ENCODE measurements around the gene PCNX4. TPM values are rescaled to one million over a fixed set of nuclear protein-coding genes. Genes with fewer than 3 reads are reported as not detected.

The PCNX4 gene
- total RNA-seq, 1 donor from 2014 or later: 39.8 TPM

DNA sequence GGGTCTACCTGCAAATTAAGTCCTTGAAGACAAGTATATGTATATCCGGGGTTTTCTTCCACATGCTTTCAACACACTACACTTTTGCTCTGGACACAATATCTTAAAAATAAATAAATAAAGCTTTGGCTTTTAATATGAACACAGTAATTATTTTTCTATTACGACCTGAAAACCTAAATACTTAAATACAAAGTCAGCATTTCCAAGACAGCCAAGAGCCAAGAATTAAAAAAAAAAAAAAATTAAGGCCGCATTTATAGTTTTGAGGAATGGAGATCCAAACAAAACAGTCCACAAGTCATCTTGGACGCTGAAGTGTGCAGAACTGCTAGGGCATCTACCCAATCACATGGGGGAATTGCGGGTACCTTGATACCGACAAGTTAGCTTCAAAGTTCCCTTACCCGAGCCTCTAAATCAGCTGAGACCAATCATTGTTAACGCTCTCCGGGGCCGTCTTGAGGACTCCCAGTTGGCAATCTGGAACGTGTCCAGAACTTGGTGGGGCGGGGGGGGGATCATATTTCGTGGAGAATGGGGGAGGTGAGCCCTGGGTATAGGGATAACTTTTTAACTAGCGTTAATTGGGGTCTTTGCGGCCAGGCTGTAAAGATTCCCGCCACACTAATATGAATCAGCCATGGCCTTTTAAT, 731 bp upstream of the PCNX4 start:
- FAIRE-seq (no peak), DNase-seq (ENCODE audit: low read depth) (peak; percentile 51)
- Histone ChIP-seq H3K27me3 (ENCODE audit: control insufficient read depth, insufficient read depth, low read length) (no peaks in the 10 kb centered on the region), H3K4me3 (ENCODE audit: low read depth, low read length) (peak overlapping the region; percentile 66), H3K36me3 (ENCODE audit: control insufficient read depth, insufficient read depth, low read length) (no peaks in the 10 kb centered on the region)
- TF ChIP-seq, protein P1, sequence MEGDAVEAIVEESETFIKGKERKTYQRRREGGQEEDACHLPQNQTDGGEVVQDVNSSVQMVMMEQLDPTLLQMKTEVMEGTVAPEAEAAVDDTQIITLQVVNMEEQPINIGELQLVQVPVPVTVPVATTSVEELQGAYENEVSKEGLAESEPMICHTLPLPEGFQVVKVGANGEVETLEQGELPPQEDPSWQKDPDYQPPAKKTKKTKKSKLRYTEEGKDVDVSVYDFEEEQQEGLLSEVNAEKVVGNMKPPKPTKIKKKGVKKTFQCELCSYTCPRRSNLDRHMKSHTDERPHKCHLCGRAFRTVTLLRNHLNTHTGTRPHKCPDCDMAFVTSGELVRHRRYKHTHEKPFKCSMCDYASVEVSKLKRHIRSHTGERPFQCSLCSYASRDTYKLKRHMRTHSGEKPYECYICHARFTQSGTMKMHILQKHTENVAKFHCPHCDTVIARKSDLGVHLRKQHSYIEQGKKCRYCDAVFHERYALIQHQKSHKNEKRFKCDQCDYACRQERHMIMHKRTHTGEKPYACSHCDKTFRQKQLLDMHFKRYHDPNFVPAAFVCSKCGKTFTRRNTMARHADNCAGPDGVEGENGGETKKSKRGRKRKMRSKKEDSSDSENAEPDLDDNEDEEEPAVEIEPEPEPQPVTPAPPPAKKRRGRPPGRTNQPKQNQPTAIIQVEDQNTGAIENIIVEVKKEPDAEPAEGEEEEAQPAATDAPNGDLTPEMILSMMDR (IDR thresholded peaks at IDR 0.05; ENCODE audit: insufficient read depth, low read length, severe bottlenecking): no peak

DNA sequence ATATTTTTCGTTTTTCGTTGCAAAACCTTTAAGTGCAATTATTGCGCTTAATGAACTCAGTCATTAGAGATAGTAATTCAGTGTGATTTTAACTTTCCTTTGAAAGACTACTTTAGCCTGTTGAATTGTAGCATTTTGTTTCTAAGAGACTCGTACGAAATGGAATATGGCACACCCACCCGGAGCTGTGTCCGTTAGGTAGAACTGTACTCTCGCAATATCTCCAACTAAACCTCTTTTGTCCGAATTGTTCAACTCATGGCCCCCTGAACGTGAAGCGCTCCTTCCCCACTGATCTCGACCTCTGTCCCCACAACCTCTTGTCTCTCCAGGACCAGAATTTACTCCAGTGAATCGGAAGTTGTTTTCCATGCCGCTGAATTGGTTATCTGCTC, 800 bp downstream of the PCNX4 start:
- FAIRE-seq: no peak
- TF ChIP-seq, protein P1 (IDR thresholded peaks at IDR 0.05; ENCODE audit: insufficient read depth, low read length, severe bottlenecking): no peak
- Histone ChIP-seq H3K4me3 (ENCODE audit: low read depth, low read length) (peak overlapping the region; percentile 66), H3K27me3 (ENCODE audit: control insufficient read depth, insufficient read depth, low read length) (no peaks in the 10 kb centered on the region), H3K36me3 (ENCODE audit: control insufficient read depth, insufficient read depth, low read length) (no peaks in the 10 kb centered on the region)
- peak; percentile 24 for DNase-seq (ENCODE audit: low read depth)

DNA sequence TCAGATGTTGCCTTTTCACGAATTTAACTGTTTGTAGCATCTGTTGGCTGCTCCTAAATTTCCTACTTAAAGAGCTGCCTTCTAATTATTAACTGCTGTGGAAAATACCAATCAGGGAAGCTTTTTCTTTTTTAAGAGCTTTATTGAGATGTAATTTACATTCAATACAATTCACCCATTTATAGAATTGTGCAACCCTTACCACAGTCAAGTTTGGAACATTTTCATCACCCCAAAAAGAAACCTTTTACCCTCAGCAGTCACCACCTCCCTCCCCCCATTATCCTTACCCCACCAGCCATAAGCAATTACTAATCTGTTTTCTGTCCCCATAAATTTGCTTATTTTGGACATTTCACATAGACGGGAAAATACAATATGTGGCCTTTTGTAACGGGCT, 1.4 kb downstream of the PCNX4 start:
- DNase-seq (ENCODE audit: low read depth) (no peak), FAIRE-seq (no peak)
- TF ChIP-seq, protein P1 (IDR thresholded peaks at IDR 0.05; ENCODE audit: insufficient read depth, low read length, severe bottlenecking): no peak
- H3K4me3 ChIP-seq (ENCODE audit: low read depth, low read length): peak overlapping the region; percentile 66
- no peaks in the 10 kb centered on the region for H3K36me3 ChIP-seq (ENCODE audit: control insufficient read depth, insufficient read depth, low read length)
- H3K27me3 ChIP-seq (ENCODE audit: control insufficient read depth, insufficient read depth, low read length): no peaks in the 10 kb centered on the region

DNA sequence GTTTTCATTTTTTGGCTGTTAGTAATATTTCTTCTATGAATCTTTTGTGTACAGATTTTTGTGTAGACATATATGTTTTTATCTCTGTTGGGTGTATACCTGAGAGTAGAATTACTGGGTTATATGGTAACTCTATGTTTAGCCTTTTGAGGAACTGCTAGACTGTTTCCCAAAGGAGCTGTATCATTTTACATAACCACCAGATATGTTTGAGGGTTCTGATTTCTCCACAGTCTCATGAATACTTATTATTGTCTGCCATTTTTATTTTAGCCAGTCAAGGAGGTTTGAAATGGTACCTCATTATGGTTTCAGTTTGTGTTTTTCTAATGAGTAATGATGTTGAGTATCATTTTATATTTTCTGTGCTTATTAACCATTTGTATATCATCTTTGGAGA, 1.9 kb downstream of the PCNX4 start:
- DNase-seq (ENCODE audit: low read depth) (peak; percentile 5), FAIRE-seq (no peak)
- no peaks in the 10 kb centered on the region for H3K27me3 ChIP-seq (ENCODE audit: control insufficient read depth, insufficient read depth, low read length)
- TF ChIP-seq, protein P1 (IDR thresholded peaks at IDR 0.05; ENCODE audit: insufficient read depth, low read length, severe bottlenecking): no peak
- H3K36me3 ChIP-seq (ENCODE audit: control insufficient read depth, insufficient read depth, low read length): no peaks in the 10 kb centered on the region
- peak overlapping the region; percentile 66 for H3K4me3 ChIP-seq (ENCODE audit: low read depth, low read length)

DNA sequence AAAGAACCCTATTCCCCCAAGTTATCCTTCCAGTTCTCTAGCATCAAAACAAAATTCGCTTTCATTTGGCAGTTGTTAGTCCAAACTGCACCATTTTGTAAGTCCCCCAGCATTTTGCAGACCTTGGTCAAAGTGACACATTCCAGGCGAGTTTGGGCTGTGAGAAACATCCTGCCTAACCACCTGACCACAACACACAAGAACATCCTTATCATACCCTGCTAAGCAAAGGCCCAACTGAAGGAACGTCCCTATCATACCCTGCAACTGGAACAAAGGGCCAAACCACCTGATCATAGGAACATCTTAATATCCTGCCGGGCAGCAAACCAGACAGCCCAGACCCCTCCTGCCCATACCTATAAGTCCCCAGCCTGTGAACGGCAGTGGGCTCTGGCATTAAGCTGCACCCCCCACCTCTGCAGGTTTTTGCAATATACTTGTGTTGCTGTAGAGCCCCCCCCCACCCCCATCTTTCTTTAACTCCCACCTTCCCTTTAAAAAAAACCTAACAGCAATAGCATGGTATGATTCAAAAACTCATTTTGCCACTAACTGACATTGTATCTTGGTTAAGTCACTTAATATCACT, 2.7 kb downstream of the PCNX4 start:
- TF ChIP-seq, protein P1 (IDR thresholded peaks at IDR 0.05; ENCODE audit: insufficient read depth, low read length, severe bottlenecking): no peak
- DNase-seq (ENCODE audit: low read depth) (peak; percentile 29), FAIRE-seq (no peak)
- Histone ChIP-seq H3K27me3 (ENCODE audit: control insufficient read depth, insufficient read depth, low read length) (no peaks in the 10 kb centered on the region), H3K36me3 (ENCODE audit: control insufficient read depth, insufficient read depth, low read length) (no peaks in the 10 kb centered on the region), H3K4me3 (ENCODE audit: low read depth, low read length) (no peak overlapping the region)
